CD4-positive, alpha-beta T cell treated with Interleukin-15 for 1 hour (primary cell): ENCODE results near the gene BAIAP3.
A peak's percentile ranks its signal among the peaks of the same experiment; 100 is the strongest.
"Not testable (repeated sequence)": the region's sequence is repeated elsewhere in the genome, so short reads cannot be mapped to it uniquely, and the experiment has no call there.

Experiments used
- DNase-seq: peaks from one replicate; pipeline ENCODE4 v3.0.0-alpha.2; 2020

The BAIAP3 gene

GRCh38 chr16:1333149-1333812 lies at the start of gene BAIAP3:
Gene BAIAP3 (plus strand): TSS chr16:1333645. CDS start chr16:1338550, 4,905 bp downstream.
- DNase-seq, result peak; percentile 55

- DNase-seq, result no peak
Measured at GRCh38 chr16:1283996-1284616, 49.3 kb upstream of the BAIAP3 start.

GRCh38 chr16:1285669-1286512 lies 47.6 kb upstream of the BAIAP3 start:
- DNase-seq, result no peak

GRCh38 chr16:1286513-1287094 lies 46.8 kb upstream of the BAIAP3 start:
- no peak for DNase-seq

- no peak for DNase-seq
Measured at GRCh38 chr16:1287982-1288670, 45.3 kb upstream of the BAIAP3 start.

- DNase-seq, result no peak
Measured at GRCh38 chr16:1288813-1289476, 44.5 kb upstream of the BAIAP3 start.

GRCh38 chr16:1289477-1289866 lies 44.0 kb upstream of the BAIAP3 start:
- DNase-seq, result no peak

GRCh38 chr16:1290063-1290501 lies 43.4 kb upstream of the BAIAP3 start:
- no peak for DNase-seq

GRCh38 chr16:1290860-1291575 lies 42.4 kb upstream of the BAIAP3 start:
- no peak for DNase-seq

GRCh38 chr16:1291576-1291974 lies 41.9 kb upstream of the BAIAP3 start:
- no peak for DNase-seq

- not testable (repeated sequence) for DNase-seq
Measured at GRCh38 chr16:1292208-1292607, 41.2 kb upstream of the BAIAP3 start.

GRCh38 chr16:1292808-1293207 lies 40.6 kb upstream of the BAIAP3 start:
- DNase-seq, result not testable (repeated sequence)

GRCh38 chr16:1293921-1294656 lies 39.4 kb upstream of the BAIAP3 start:
- no peak for DNase-seq

- DNase-seq, result no peak
Measured at GRCh38 chr16:1295465-1295864, 38.0 kb upstream of the BAIAP3 start.

GRCh38 chr16:1296688-1297017 lies 36.8 kb upstream of the BAIAP3 start:
- not testable (repeated sequence) for DNase-seq

- no peak for DNase-seq
Measured at GRCh38 chr16:1297018-1297696, 36.3 kb upstream of the BAIAP3 start.

- DNase-seq, result no peak
Measured at GRCh38 chr16:1298406-1298805, 35.0 kb upstream of the BAIAP3 start.

- no peak for DNase-seq
Measured at GRCh38 chr16:1299012-1299867, 34.2 kb upstream of the BAIAP3 start.

- DNase-seq, result no peak
Measured at GRCh38 chr16:1299868-1300203, 33.6 kb upstream of the BAIAP3 start.
